ENCODE data around the gene MAD1L1.

GRCh38 chr7:1973321-1974251 lies 259.2 kb downstream of the MAD1L1 start:
- TF ChIP-seq CTCF (IDR thresholded peaks at IDR 0.05) (no peak), POLR2A (IDR thresholded peaks at IDR 0.05) (no peak)
